OCI-LY1 (cell line): ENCODE results near the gene ZNF613.
"Not testable (repeated sequence)": the region's sequence is repeated elsewhere in the genome, so short reads cannot be mapped to it uniquely, and the experiment has no call there.

Source experiments
- H2AFZ ChIP-seq: fragments of 200-600 bp; sonication (generic), shearing (Covaris generic); 2 replicates; pipeline ENCODE4 v1.6.0; 2014; ENCODE audit warnings: antibody characterized with exemption, mild to moderate bottlenecking, low read length
- H3F3A ChIP-seq: fragments of 200-600 bp; sonication (generic), shearing (Covaris generic); 2 replicates; pipeline ENCODE4 v1.6.0; 2014; ENCODE audit warnings: mild to moderate bottlenecking, antibody characterized with exemption, low read length, moderate library complexity; ENCODE audit not compliant: insufficient read depth
- H3K27ac ChIP-seq: fragments of 200-600 bp; sonication (generic); 2 replicates; pipeline ENCODE4 v1.5.1; 2014; ENCODE audit warnings: low read length, mixed run types, mild to moderate bottlenecking, low read depth; ENCODE audit not compliant: poor library complexity, severe bottlenecking
- H3K27me3 ChIP-seq: fragments of 200-600 bp; sonication (generic); 2 replicates; pipeline ENCODE4 v1.6.0; 2014; ENCODE audit warnings: antibody characterized with exemption, mild to moderate bottlenecking, low read length, moderate library complexity; ENCODE audit not compliant: insufficient read depth
- H3K36me3 ChIP-seq: fragments of 200-600 bp; sonication (generic); 2 replicates; pipeline ENCODE4 v1.6.1; 2014; ENCODE audit warnings: mild to moderate bottlenecking, antibody characterized with exemption, low read length, moderate library complexity, mixed read lengths; ENCODE audit not compliant: insufficient read depth
- H3K4me1 ChIP-seq: fragments of 200-600 bp; sonication (generic); 2 replicates; pipeline ENCODE4 v1.5.1; 2014; ENCODE audit warnings: mild to moderate bottlenecking, low read length, moderate library complexity; ENCODE audit not compliant: insufficient read depth, severe bottlenecking
- H3K4me2 ChIP-seq: fragments of 200-600 bp; sonication (generic), shearing (Covaris generic); 2 replicates; pipeline ENCODE4 v1.6.1; 2014; ENCODE audit warnings: low read length
- H3K4me3 ChIP-seq: fragments of 200-600 bp; sonication (generic); 2 replicates; pipeline ENCODE4 v1.5.1; 2014; ENCODE audit warnings: low read length, low read depth, mild to moderate bottlenecking, mixed read lengths; ENCODE audit not compliant: poor library complexity, severe bottlenecking
- H3K79me2 ChIP-seq: fragments of 200-600 bp; shearing (Covaris generic); 2 replicates; pipeline ENCODE4 v1.6.1; 2016; ENCODE audit warnings: mixed run types, low read length, mixed read lengths; ENCODE audit not compliant: insufficient read depth
- H3K9ac ChIP-seq: fragments of 200-600 bp; sonication (generic), shearing (Covaris generic); 2 replicates; pipeline ENCODE4 v1.6.1; 2014; ENCODE audit warnings: mild to moderate bottlenecking, low read length, mixed read lengths
- H3K9me2 ChIP-seq: fragments of 200-600 bp; sonication (generic), shearing (Covaris generic); 2 replicates; pipeline ENCODE4 v1.6.1; 2014; ENCODE audit warnings: low read depth, mild to moderate bottlenecking, low read length, mixed read lengths
- H3K9me3 ChIP-seq: fragments of 200-600 bp; shearing (Covaris generic); 2 replicates; pipeline ENCODE4 v1.6.1; 2014; ENCODE audit warnings: low read length, mixed read lengths
- H4K20me1 ChIP-seq: fragments of 200-600 bp; sonication (generic), shearing (Covaris generic); 2 replicates; pipeline ENCODE4 v1.6.0; 2016; ENCODE audit warnings: mild to moderate bottlenecking, low read length; ENCODE audit not compliant: insufficient read depth
- CTCF ChIP-seq: fragments of 200-600 bp; sonication (generic), shearing (Covaris generic); IDR thresholded peaks from 2 replicates; pipeline ENCODE4 v1.5.1; 2017; ENCODE audit warnings: mild to moderate bottlenecking, antibody characterized with exemption, low read length, moderate library complexity, mixed read lengths
- EZH2 ChIP-seq: fragments of 200-600 bp; sonication (generic), shearing (Covaris generic); IDR thresholded peaks from 2 replicates; pipeline ENCODE4 v1.8.0; 2017; ENCODE audit warnings: borderline replicate concordance, mixed run types, mild to moderate bottlenecking, antibody characterized with exemption, low read length, moderate library complexity, mixed read lengths

ZNF613 gene

GRCh38 chr19:51948975-51949374 lies 21.7 kb downstream of the ZNF613 start:
- Histone ChIP-seq H4K20me1 (no peaks in the 10 kb centered on the region), H3K4me1 (no peaks in the 10 kb centered on the region), H3K4me3 (no peak overlapping the region), H2AFZ (no peak overlapping the region), H3F3A (no peaks in the 10 kb centered on the region), H3K9me3 (peaks cover 60% of the 10 kb centered on the region), H3K36me3 (peaks cover 18% of the 10 kb centered on the region), H3K9ac (no peak overlapping the region), H3K9me2 (no peaks in the 10 kb centered on the region), H3K27ac (no peak overlapping the region), H3K4me2 (no peak overlapping the region), H3K27me3 (no peaks in the 10 kb centered on the region), H3K79me2 (no peaks in the 10 kb centered on the region)
- TF ChIP-seq EZH2 (no peak), CTCF (no peak)

GRCh38 chr19:51957846-51958245 lies 30.6 kb downstream of the ZNF613 start:
- not testable (repeated sequence) for H3K4me1 ChIP-seq, H3K27ac ChIP-seq, H2AFZ ChIP-seq, H3K79me2 ChIP-seq, H3K9ac ChIP-seq, H3K27me3 ChIP-seq, H3K4me2 ChIP-seq, H3K36me3 ChIP-seq, H3F3A ChIP-seq, H3K9me3 ChIP-seq, H4K20me1 ChIP-seq, H3K9me2 ChIP-seq, H3K4me3 ChIP-seq

- Histone ChIP-seq H3K9me2 (no peaks in the 10 kb centered on the region), H3F3A (no peaks in the 10 kb centered on the region), H4K20me1 (no peaks in the 10 kb centered on the region), H3K36me3 (no peaks in the 10 kb centered on the region), H3K4me1 (no peaks in the 10 kb centered on the region), H3K9ac (no peak overlapping the region), H3K4me2 (no peak overlapping the region), H3K4me3 (no peak overlapping the region), H3K27ac (no peak overlapping the region), H3K27me3 (no peaks in the 10 kb centered on the region), H3K79me2 (no peaks in the 10 kb centered on the region), H3K9me3 (peaks cover under 1% of the 10 kb centered on the region; the same call in 1 of the 2 replicates), H2AFZ (no peak overlapping the region)
- TF ChIP-seq CTCF (no peak), EZH2 (no peak)
Observed at GRCh38 chr19:51959791-51960190, 32.5 kb downstream of the ZNF613 start.

- not testable (repeated sequence) for H4K20me1 ChIP-seq, H3F3A ChIP-seq, H3K9me3 ChIP-seq, H3K9ac ChIP-seq, H3K4me1 ChIP-seq, H3K9me2 ChIP-seq, H3K27ac ChIP-seq, H3K27me3 ChIP-seq, H2AFZ ChIP-seq, H3K4me2 ChIP-seq, H3K36me3 ChIP-seq, H3K79me2 ChIP-seq, H3K4me3 ChIP-seq
Observed at GRCh38 chr19:51960621-51961233, 33.5 kb downstream of the ZNF613 start.
